Measurements from ENCODE around the gene NEMP2. TPM values are rescaled to one million over a fixed set of nuclear protein-coding genes. Genes with fewer than 3 reads are reported as not detected.

NEMP2 gene
- total RNA-seq, 1 experiment from 2014 or later = 12.0 TPM

GRCh38 chr2:190530248-190530900, 4.1 kb downstream of the NEMP2 start:
- no peaks in the 10 kb centered on the region for H3K27me3 ChIP-seq (ENCODE audit: control insufficient read depth, insufficient read depth, low read length)
- BruUV-seq (replicated peaks) = no TSS peak
- peaks cover 6% of the 10 kb centered on the region for H3K4me1 ChIP-seq (ENCODE audit: control insufficient read depth, insufficient read depth, low read length)
- DNase-seq (ENCODE audit: low read depth, low spot score) (no peak), ATAC-seq (no peak)
- no peaks in the 10 kb centered on the region for H3K9me3 ChIP-seq (ENCODE audit: control insufficient read depth, insufficient read depth, low read depth, low read length)
- TF ChIP-seq REST (IDR thresholded peaks at IDR 0.05; ENCODE audit: insufficient read depth in 1 of 2, low read depth in 2 of 2, low read length in 1 of 2) (no peak), SIN3A (IDR thresholded peaks at IDR 0.05; ENCODE audit: borderline replicate concordance, insufficient read depth, low read depth, low read length) (no peak)
- peak overlapping the region; percentile 32; the same call in 1 of the 2 replicates for H3K27ac ChIP-seq (ENCODE audit: low read length)
- intact Hi-C loops (cut with micrococcal nuclease; ENCODE audit: unreplicated experiment) (loop anchor here (10.0 kb wide), 1 partner anchor 114 kb away; the partner anchor contains the start of gene NAB1), in situ Hi-C loops (cut with HindIII; ENCODE audit: low pct_unique_long_range_greater_than_20kb, low sequenced_read_pairs) (no loop called here)
- POLR2A ChIA-PET = no interaction called here
- no peaks in the 10 kb centered on the region for H3K36me3 ChIP-seq (ENCODE audit: control insufficient read depth, insufficient read depth, low read length)
- no peak overlapping the region for H3K4me3 ChIP-seq (ENCODE audit: low read depth in 2 of 2, low read length in 2 of 2)
- CTCF ChIA-PET = no interaction called here

- no peaks in the 10 kb centered on the region for H3K27me3 ChIP-seq (ENCODE audit: control insufficient read depth, insufficient read depth, low read length)
- no peak for TF ChIP-seq SIN3A (IDR thresholded peaks at IDR 0.05; ENCODE audit: borderline replicate concordance, insufficient read depth, low read depth, low read length)
- no peak for TF ChIP-seq TCF7L2 (IDR thresholded peaks at IDR 0.05; ENCODE audit: low read depth, low read length)
- TF ChIP-seq CTCF (IDR thresholded peaks at IDR 0.05) = no peak
- TF ChIP-seq REST (IDR thresholded peaks at IDR 0.05; ENCODE audit: insufficient read depth in 1 of 2, low read depth in 2 of 2, low read length in 1 of 2) = no peak
- intact Hi-C loops (cut with micrococcal nuclease; ENCODE audit: unreplicated experiment) (loop anchor here (10.0 kb wide), 1 partner anchor 115 kb away; the partner anchor contains the start of gene NAB1), in situ Hi-C loops (cut with HindIII; ENCODE audit: low pct_unique_long_range_greater_than_20kb, low sequenced_read_pairs) (no loop called here)
- H3K36me3 ChIP-seq (ENCODE audit: control insufficient read depth, insufficient read depth, low read length) = no peaks in the 10 kb centered on the region
- no TSS peak for BruUV-seq (replicated peaks)
- POLR2A ChIA-PET = no interaction called here
- H3K4me1 ChIP-seq (ENCODE audit: control insufficient read depth, insufficient read depth, low read length) = peaks cover 5% of the 10 kb centered on the region
- no peaks in the 10 kb centered on the region for H3K9me3 ChIP-seq (ENCODE audit: control insufficient read depth, insufficient read depth, low read depth, low read length)
- no peak for DNase-seq (ENCODE audit: low read depth, low spot score)
- ATAC-seq = no peak
- H3K4me3 ChIP-seq (ENCODE audit: low read depth in 2 of 2, low read length in 2 of 2) = no peak overlapping the region
- CTCF ChIA-PET = interaction anchor here (0.6 kb wide), 1 partner anchor 879 kb away, joined by 3 read pairs; no protein-coding TSS in a partner anchor
- no peak overlapping the region; the same call in 1 of the 2 replicates for H3K27ac ChIP-seq (ENCODE audit: low read length)
These were observed 4.9 kb downstream of the NEMP2 start for GRCh38 chr2:190529486-190530247.

All from Panc1 (cell line).